Measurements from ENCODE around the gene ZNF530. TPM values are rescaled to one million over a fixed set of nuclear protein-coding genes. Genes with fewer than 3 reads are reported as not detected.
A peak's percentile ranks its signal among the peaks of the same experiment; 100 is the strongest.

Gene ZNF530
- total and polyA plus RNA-seq, 9 of the 15 experiments (the other 6 are each of a cell fraction or from before 2014, with no cell fraction given): 0.28 to 5.9 (median 4.0) TPM

DNA sequence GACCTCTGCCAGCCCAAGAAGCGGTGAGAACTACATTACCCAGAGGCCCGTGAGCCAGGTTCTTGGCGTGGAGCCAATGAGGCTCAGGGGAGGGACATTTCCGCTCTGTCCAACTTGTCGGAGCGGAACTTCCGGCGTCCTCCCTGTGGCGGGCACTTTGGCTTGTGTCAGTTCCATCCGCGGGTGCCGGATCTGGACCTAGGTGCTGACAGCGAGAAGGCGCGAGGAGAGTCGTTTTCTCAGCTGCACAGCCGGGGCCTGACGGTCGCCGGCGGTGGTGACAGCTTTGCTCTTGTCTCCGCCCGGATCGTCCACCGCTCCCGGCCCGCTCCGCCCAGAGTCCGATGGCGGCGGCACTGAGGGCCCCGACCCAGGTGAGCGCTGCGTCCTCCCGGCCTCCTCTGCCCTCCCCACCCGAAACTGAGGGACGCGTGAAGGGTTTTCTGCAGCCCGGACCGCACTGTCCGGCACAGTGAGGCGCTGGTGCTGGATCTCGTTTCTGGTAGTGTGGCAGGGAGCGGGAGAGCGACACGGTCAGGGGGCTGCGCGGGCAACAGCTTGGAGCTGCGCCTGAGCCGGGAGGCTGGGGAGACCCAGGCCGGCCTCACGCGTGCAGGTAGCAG, at the start of gene ZNF530 (continued):
- TF ChIP-seq ZBTB12 (CRISPR knock-in tag; IDR thresholded peaks at IDR 0.05) (no peak), ZBTB43 (CRISPR knock-in tag; IDR thresholded peaks at IDR 0.05) (no peak), MEIS2 (IDR thresholded peaks at IDR 0.05; ENCODE audit: partially characterized antibody) (peak; percentile 26), NRF1 (conservative IDR thresholded peaks at IDR 0.05 in 1 of 2, IDR thresholded peaks at IDR 0.05 in 1 of 2) (peak; percentile 38 to 62; a peak in 3 of 4 replicates), ZNF561 (CRISPR knock-in tag; conservative IDR thresholded peaks at IDR 0.05) (no peak), ARID4B (CRISPR knock-in tag; IDR thresholded peaks at IDR 0.05) (peak; percentile 84), SIN3A (IDR thresholded peaks at IDR 0.05; ENCODE audit: borderline replicate concordance in 2 of 2, control insufficient read depth in 1 of 2, low read depth in 2 of 2, low read length in 2 of 2) (peak; percentile 49 to 82; a peak in 1 of 4 replicates), NFIC (IDR thresholded peaks at IDR 0.05) (peak; percentile 100)

All from K562 (cell line).